ENCODE measurements around the gene SLC26A11. TPM values are rescaled to one million over a fixed set of nuclear protein-coding genes. Genes with fewer than 3 reads are reported as not detected.

Gene SLC26A11
- total and polyA plus RNA-seq, 2 of the 13 experiments (the other 11 are each of a cell fraction or from before 2014, with no cell fraction given) = 8.7 to 13.2 TPM

- no peak overlapping the region for H3K4me3 ChIP-seq (replicated peaks in 1 of 3; ENCODE audit: insufficient read depth in 1 of 3, low read depth in 2 of 3, low read length in 3 of 3)
- POLR2A ChIA-PET = no interaction called here
- no peaks in the 10 kb centered on the region for H3K79me2 ChIP-seq (ENCODE audit: insufficient read depth, low read length)
- in situ Hi-C loops (cut with HindIII; ENCODE audit: extremely low pct_ligation_motif_present, low pct_unique_long_range_greater_than_20kb) = no loop called here
- TF ChIP-seq TARDBP (CRISPR knock-in tag; IDR thresholded peaks at IDR 0.05) (no peak), BATF2 (CRISPR knock-in tag; IDR thresholded peaks at IDR 0.05) (no peak), AGO2 (optimal IDR thresholded peaks at IDR 0.05; ENCODE audit: low read depth, low read length) (no peak), PHF20 (CRISPR knock-in tag; IDR thresholded peaks at IDR 0.05) (no peak), ZNF556 (CRISPR knock-in tag; IDR thresholded peaks at IDR 0.05; ENCODE audit: borderline replicate concordance) (no peak), ZNF709 (CRISPR knock-in tag; IDR thresholded peaks at IDR 0.05) (no peak), ONECUT2 (CRISPR knock-in tag; IDR thresholded peaks at IDR 0.05) (no peak), ZBTB1 (CRISPR knock-in tag; IDR thresholded peaks at IDR 0.05; ENCODE audit: borderline replicate concordance) (no peak), ZNF768 (CRISPR knock-in tag; IDR thresholded peaks at IDR 0.05) (no peak)
- H3K4me2 ChIP-seq (ENCODE audit: low read depth, low read length) = no peak overlapping the region
- peaks cover 8% of the 10 kb centered on the region for H3K4me1 ChIP-seq (ENCODE audit: insufficient read depth, low read length)
- CTCF ChIA-PET (ENCODE audit: low intra/inter-chr PET ratio, low total read pairs) = no interaction called here
- ATAC-seq (no peak), DNase-seq (ENCODE audit: low spot score) (no peak), FAIRE-seq (no peak)
- WGBS (ENCODE audit: low lambda C conversion rate) = 96% methylated on average over 9 of the region's 9 CpGs
- no peaks in the 10 kb centered on the region for H3K9me3 ChIP-seq (ENCODE audit: low read length)
- no TSS peak for BruUV-seq (replicated peaks)
- no peaks in the 10 kb centered on the region for H3K27me3 ChIP-seq (ENCODE audit: control insufficient read depth in 1 of 2, insufficient read depth in 2 of 2, low read length in 2 of 2)
- intact Hi-C loops (cut with micrococcal nuclease; ENCODE audit: unreplicated experiment) = no loop called here
- no peak overlapping the region for H3K27ac ChIP-seq (ENCODE audit: extremely low read length, insufficient read depth, low read length)
- no peak overlapping the region for H3K9ac ChIP-seq (ENCODE audit: insufficient read depth, low read depth, low read length)
- peaks cover 20 to 36% of the 10 kb centered on the region in 2 experiments for H3K36me3 ChIP-seq (replicated peaks in 1 of 2; ENCODE audit: control insufficient read depth in 1 of 2, insufficient read depth in 2 of 2, low read length in 2 of 2)
- no peaks in the 10 kb centered on the region for H4K20me1 ChIP-seq (ENCODE audit: insufficient read depth, low read length)
- no peak overlapping the region for H2AFZ ChIP-seq (ENCODE audit: low read length)
Measured at GRCh38 chr17:80287038-80287437, 66.8 kb downstream of the SLC26A11 start.

Data from HepG2 (cell line).